ENCODE measurements around the gene CATSPER1. TPM values are rescaled to one million over a fixed set of nuclear protein-coding genes. Genes with fewer than 3 reads are reported as not detected.

The CATSPER1 gene
- total RNA-seq, 1 experiment from 2014 or later, result 2.4 TPM

DNA sequence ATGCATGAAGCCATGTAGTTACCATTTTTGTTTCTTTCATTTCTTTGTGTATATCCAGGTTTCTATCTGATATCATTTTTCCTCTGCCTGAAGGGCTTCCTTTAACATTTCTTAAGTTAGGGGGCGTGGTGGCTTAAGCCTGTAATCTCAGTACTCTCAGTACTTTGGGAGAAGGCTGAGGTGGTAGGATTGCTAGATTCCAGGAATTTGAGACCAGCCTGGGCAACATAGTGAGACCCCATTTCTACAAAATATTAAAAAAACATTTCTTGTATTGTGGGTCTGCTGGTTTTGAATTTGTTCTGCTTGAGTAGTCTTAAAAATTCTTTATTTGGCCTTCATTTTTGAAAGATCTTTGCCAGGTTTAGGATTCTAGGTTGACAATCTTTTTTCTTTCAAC lies 38.3 kb upstream of the CATSPER1 start:
- BruUV-seq (replicated peaks), result no TSS peak
- Histone ChIP-seq H3K9me3 (ENCODE audit: control insufficient read depth in 1 of 2, insufficient read depth in 1 of 2, low read depth in 1 of 2, low read length in 2 of 2) (no peaks in the 10 kb centered on the region), H3K27ac (ENCODE audit: low read depth, low read length) (no peak overlapping the region), H2AFZ (ENCODE audit: low read depth, low read length, poor library complexity, severe bottlenecking) (no peak overlapping the region), H4K20me1 (ENCODE audit: insufficient read depth) (peaks cover 5% of the 10 kb centered on the region; the same call in 1 of the 2 replicates), H3K9me2 (ENCODE audit: insufficient read depth) (no peaks in the 10 kb centered on the region), H3K36me3 (ENCODE audit: control insufficient read depth in 1 of 2, insufficient read depth in 2 of 2, low read length in 2 of 2) (peaks cover 69 to 80% of the 10 kb centered on the region in 2 experiments), H3K4me2 (ENCODE audit: low read length) (no peak overlapping the region), H3K27me3 (ENCODE audit: insufficient read depth, low read length) (no peaks in the 10 kb centered on the region), H3K4me3 (replicated peaks in 1 of 2; ENCODE audit: low read depth in 1 of 2, low read length in 2 of 2) (no peak overlapping the region), H3K9ac (ENCODE audit: low read length) (no peak overlapping the region), H3K79me2 (ENCODE audit: insufficient read depth, low read length) (peaks cover 49% of the 10 kb centered on the region), H3K4me1 (ENCODE audit: control insufficient read depth in 1 of 2, insufficient read depth in 2 of 2, low read length in 2 of 2) (peaks cover 4 to 7% of the 10 kb centered on the region in 2 experiments)
- no peak for ATAC-seq
- POLR2A ChIA-PET, result no interaction called here
- TF ChIP-seq, protein P1, sequence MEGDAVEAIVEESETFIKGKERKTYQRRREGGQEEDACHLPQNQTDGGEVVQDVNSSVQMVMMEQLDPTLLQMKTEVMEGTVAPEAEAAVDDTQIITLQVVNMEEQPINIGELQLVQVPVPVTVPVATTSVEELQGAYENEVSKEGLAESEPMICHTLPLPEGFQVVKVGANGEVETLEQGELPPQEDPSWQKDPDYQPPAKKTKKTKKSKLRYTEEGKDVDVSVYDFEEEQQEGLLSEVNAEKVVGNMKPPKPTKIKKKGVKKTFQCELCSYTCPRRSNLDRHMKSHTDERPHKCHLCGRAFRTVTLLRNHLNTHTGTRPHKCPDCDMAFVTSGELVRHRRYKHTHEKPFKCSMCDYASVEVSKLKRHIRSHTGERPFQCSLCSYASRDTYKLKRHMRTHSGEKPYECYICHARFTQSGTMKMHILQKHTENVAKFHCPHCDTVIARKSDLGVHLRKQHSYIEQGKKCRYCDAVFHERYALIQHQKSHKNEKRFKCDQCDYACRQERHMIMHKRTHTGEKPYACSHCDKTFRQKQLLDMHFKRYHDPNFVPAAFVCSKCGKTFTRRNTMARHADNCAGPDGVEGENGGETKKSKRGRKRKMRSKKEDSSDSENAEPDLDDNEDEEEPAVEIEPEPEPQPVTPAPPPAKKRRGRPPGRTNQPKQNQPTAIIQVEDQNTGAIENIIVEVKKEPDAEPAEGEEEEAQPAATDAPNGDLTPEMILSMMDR (IDR thresholded peaks at IDR 0.05 in 2 of 3, conservative IDR thresholded peaks at IDR 0.05 in 1 of 3; ENCODE audit: borderline replicate concordance in 1 of 3, insufficient read depth in 1 of 3, low read depth in 2 of 3, low read length in 2 of 3), result no peak
- no peak for TF ChIP-seq SRF (IDR thresholded peaks at IDR 0.05; ENCODE audit: low read depth)
- no peak for TF ChIP-seq POLR2AphosphoS5 (IDR thresholded peaks at IDR 0.05; ENCODE audit: low read depth, low read length)
- no peak for TF ChIP-seq EZH2 (IDR thresholded peaks at IDR 0.05)
- TF ChIP-seq ZFX (IDR thresholded peaks at IDR 0.05), result no peak
- no peak for TF ChIP-seq RAD21 (IDR thresholded peaks at IDR 0.05; ENCODE audit: low read depth)
- TF ChIP-seq, protein P2, sequence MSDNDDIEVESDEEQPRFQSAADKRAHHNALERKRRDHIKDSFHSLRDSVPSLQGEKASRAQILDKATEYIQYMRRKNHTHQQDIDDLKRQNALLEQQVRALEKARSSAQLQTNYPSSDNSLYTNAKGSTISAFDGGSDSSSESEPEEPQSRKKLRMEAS (IDR thresholded peaks at IDR 0.05), result no peak
- no peak for TF ChIP-seq SIN3A (IDR thresholded peaks at IDR 0.05; ENCODE audit: low read depth)
- no peak for TF ChIP-seq ELF1 (IDR thresholded peaks at IDR 0.05; ENCODE audit: borderline replicate concordance, low read depth)
- no peak for TF ChIP-seq POLR2A (IDR thresholded peaks at IDR 0.05; ENCODE audit: borderline replicate concordance, extremely low read depth, insufficient read depth, insufficient read length)
- TF ChIP-seq, protein P3, sequence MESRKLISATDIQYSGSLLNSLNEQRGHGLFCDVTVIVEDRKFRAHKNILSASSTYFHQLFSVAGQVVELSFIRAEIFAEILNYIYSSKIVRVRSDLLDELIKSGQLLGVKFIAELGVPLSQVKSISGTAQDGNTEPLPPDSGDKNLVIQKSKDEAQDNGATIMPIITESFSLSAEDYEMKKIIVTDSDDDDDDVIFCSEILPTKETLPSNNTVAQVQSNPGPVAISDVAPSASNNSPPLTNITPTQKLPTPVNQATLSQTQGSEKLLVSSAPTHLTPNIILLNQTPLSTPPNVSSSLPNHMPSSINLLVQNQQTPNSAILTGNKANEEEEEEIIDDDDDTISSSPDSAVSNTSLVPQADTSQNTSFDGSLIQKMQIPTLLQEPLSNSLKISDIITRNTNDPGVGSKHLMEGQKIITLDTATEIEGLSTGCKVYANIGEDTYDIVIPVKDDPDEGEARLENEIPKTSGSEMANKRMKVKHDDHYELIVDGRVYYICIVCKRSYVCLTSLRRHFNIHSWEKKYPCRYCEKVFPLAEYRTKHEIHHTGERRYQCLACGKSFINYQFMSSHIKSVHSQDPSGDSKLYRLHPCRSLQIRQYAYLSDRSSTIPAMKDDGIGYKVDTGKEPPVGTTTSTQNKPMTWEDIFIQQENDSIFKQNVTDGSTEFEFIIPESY (IDR thresholded peaks at IDR 0.05; ENCODE audit: extremely low read depth, insufficient replicate concordance, low read length), result no peak
- TF ChIP-seq ZNF274 (IDR thresholded peaks at IDR 0.05; ENCODE audit: low read depth, low read length), result no peak
- no peak for TF ChIP-seq CBX3 (IDR thresholded peaks at IDR 0.05; ENCODE audit: low read depth)
- CTCF ChIA-PET, result no interaction called here
- RAD21 ChIA-PET (ENCODE audit: low non-redundant PET in 1 of 2, low total read pairs in 2 of 2, uncharacterized antibody in 2 of 2, unreplicated experiment in 2 of 2), result no interaction called here
- intact Hi-C loops (cut with micrococcal nuclease), result no loop called here
- DNase-seq (ENCODE audit: low read depth, low spot score), result no peak

All from HCT116 (cell line).